8988T (cell line): Measurements from ENCODE around the gene LINC00632.

Source experiments
- DNase-seq: peaks from one replicate; pipeline ENCODE4 v3.0.0; 2011

Gene LINC00632

GRCh38 chrX:140765043-140765784 lies 55.7 kb downstream of the LINC00632 start:
- DNase-seq = no peak

DNA sequence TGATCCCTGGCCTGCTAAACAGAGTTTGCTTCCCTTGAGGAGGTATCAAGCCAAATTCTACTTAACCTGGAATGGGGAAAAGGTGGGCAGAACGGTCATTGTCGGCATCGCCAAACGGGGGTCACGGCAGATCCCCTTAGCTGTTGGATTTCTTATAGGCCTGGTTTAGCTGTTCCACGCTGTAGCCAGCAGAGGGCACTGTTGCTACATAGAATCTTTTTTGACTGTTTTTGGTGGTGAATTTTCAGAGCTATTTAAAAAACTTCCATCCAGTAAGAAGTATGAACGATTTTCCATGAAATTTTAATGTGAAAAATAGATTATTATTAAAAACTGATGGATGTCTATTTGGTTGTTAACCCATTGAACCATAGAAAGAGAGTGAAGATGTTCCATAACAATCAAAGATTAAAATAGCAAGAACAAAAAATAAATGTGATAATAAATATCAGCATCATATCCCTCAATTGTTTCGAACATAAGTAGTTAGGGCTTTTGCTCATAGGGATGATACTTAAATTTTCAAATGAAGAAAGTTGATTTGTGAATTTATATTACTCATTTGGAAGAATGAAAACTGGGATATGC lies 56.6 kb downstream of the LINC00632 start:
- no peak for DNase-seq

DNA sequence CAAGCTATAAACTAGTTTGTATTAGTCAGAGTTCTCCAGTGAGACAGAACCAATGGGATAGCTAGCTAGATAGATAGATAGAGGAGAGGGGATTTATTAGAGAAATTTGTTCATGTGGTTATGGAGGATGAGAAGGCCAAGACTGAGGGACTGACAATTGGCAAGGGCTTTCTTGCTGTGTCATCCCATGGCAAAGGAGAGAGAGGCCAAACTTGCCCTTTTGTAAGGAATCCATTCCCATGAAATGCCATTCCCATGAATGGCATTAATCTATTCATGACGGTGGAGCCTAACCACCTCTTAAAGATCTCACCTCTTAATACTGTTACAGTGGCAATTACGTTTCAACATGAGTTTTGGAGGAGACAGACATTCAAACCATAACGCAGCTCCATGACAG lies 58.1 kb downstream of the LINC00632 start:
- no peak for DNase-seq

GRCh38 chrX:140775211-140775610 lies 65.7 kb downstream of the LINC00632 start:
- DNase-seq = no peak

GRCh38 chrX:140776320-140776719 lies 66.8 kb downstream of the LINC00632 start:
- DNase-seq = no peak

DNA sequence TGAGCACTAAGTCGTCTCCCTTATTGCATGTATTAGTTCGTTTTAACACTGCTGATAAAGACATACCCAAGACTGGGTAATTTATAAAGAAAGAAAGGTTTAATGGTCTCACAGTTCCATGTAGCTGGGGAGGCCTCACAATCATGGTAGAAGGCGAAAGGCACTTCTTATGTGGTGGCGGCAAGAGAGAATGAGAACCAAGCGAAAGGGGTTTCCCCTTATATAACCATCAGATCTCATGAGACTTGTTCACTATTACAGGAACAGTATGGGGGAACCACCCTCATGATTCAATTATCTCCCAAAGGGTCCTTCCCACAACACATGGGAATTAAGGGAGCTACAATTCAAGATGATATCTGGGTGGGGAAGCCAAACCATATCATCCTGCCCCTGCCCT lies 85.1 kb downstream of the LINC00632 start:
- DNase-seq = no peak

- DNase-seq = no peak
Measured at GRCh38 chrX:140799216-140799615, 89.7 kb downstream of the LINC00632 start.

GRCh38 chrX:140804292-140804691 lies 94.7 kb downstream of the LINC00632 start:
- DNase-seq = no peak

- DNase-seq = no peak
Measured at GRCh38 chrX:140815868-140816267, 106.3 kb downstream of the LINC00632 start.

DNA sequence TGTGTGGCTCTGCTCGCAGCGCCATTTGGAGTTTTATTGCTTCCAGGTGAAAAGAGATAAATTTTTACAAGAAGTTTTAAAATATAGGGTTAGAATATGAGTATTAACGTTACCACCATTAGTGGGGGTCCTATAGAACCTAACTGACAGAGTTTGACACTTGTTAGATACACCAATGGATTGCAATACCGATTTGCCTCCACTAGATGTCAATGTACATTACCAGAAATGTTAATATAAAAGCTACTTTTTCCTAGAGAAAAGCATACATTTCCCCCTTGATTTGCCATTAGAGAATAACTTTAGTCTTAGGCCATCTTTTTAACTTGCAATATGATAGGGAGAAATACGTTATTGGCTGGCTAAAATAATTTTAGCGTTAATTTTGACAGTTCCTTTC lies 108.4 kb downstream of the LINC00632 start:
- no peak for DNase-seq

- no peak for DNase-seq
Measured at GRCh38 chrX:140821280-140821679, 111.7 kb downstream of the LINC00632 start.

GRCh38 chrX:140822184-140822583 lies 112.6 kb downstream of the LINC00632 start:
- DNase-seq = no peak

- no peak for DNase-seq
Measured at GRCh38 chrX:140822861-140823260, 113.3 kb downstream of the LINC00632 start.

- no peak for DNase-seq
Measured at GRCh38 chrX:140836874-140837273, 127.3 kb downstream of the LINC00632 start.
